Measurements from ENCODE around the gene RABEP2. TPM values are rescaled to one million over a fixed set of nuclear protein-coding genes. Genes with fewer than 3 reads are reported as not detected.

The RABEP2 gene
- total and polyA plus RNA-seq, 9 of the 15 experiments (the other 6 are each of a cell fraction or from before 2014, with no cell fraction given): 0.15 to 13.4 (median 3.5) TPM

GRCh38 chr16:28925386-28926228 lies 569 bp upstream of the RABEP2 start (continued):
- TF ChIP-seq E4F1 (CRISPR knock-in tag; IDR thresholded peaks at IDR 0.05; ENCODE audit: borderline replicate concordance) (no peak), CAMTA2 (CRISPR knock-in tag; conservative IDR thresholded peaks at IDR 0.05) (no peak), HNRNPUL1 (IDR thresholded peaks at IDR 0.05; ENCODE audit: low read length) (no peak), KDM2B (CRISPR knock-in tag; IDR thresholded peaks at IDR 0.05) (0 out of 2 replicates have a peak, but pooled peaks have one; percentile 26), ZEB2 (IDR thresholded peaks at IDR 0.05) (peak; percentile 66), TFE3 (CRISPR knock-in tag; IDR thresholded peaks at IDR 0.05) (no peak), NR2C2 (CRISPR knock-in tag; IDR thresholded peaks at IDR 0.05) (no peak; the same call in 1 of the 2 replicates), NR2C2 (tag; IDR thresholded peaks at IDR 0.05) (peak; percentile 79), ZBTB40 (IDR thresholded peaks at IDR 0.05) (peak; percentile 56; the same call in 1 of the 2 replicates), ZBTB40 (CRISPR knock-in tag; IDR thresholded peaks at IDR 0.05) (no peak), SMARCB1 (IDR thresholded peaks at IDR 0.05; ENCODE audit: insufficient read length, low read depth) (no peak), TRIM28 (IDR thresholded peaks at IDR 0.05) (no peak), MXD1 (CRISPR knock-in tag; IDR thresholded peaks at IDR 0.05; ENCODE audit: borderline replicate concordance, poor library complexity, severe bottlenecking) (no peak)
